Measurements from ENCODE around the gene OR10A3. TPM values are rescaled to one million over a fixed set of nuclear protein-coding genes. Genes with fewer than 3 reads are reported as not detected.
A peak's percentile ranks its signal among the peaks of the same experiment; 100 is the strongest.

The OR10A3 gene
- total and polyA plus RNA-seq, 3 donors from 2014 or later: 0.25 TPM; not detected in 2

- Histone ChIP-seq H3K27me3 (no peaks in the 10 kb centered on the region), H3K36me3 (ENCODE audit: low read depth, missing control alignments) (no peaks in the 10 kb centered on the region), H3K4me3 (no peak overlapping the region), H3K9me3 (no peaks in the 10 kb centered on the region), H3K4me1 (no peaks in the 10 kb centered on the region), H3K27ac (no peak overlapping the region)
- no peak for DNase-seq
- intact Hi-C loops (cut with DNase I; ENCODE audit: low total_unique reads): no loop called here
- 91 to 95% methylated on average over 2 of the region's 2 CpGs for WGBS, 2 donors
- no peak for TF ChIP-seq POLR2A (IDR thresholded peaks at IDR 0.05)
- no peak for TF ChIP-seq CTCF (IDR thresholded peaks at IDR 0.05)
Observed at GRCh38 chr11:7944123-7944522, 2.6 kb upstream of the OR10A3 start.

- Histone ChIP-seq H3K4me1 (no peaks in the 10 kb centered on the region), H3K4me3 (no peak overlapping the region), H3K36me3 (ENCODE audit: low read depth, missing control alignments) (no peaks in the 10 kb centered on the region), H3K27me3 (no peaks in the 10 kb centered on the region), H3K27ac (no peak overlapping the region), H3K9me3 (no peaks in the 10 kb centered on the region)
- intact Hi-C loops (cut with DNase I; ENCODE audit: low total_unique reads): no loop called here
- DNase-seq: no peak
- TF ChIP-seq POLR2A (IDR thresholded peaks at IDR 0.05): no peak
- TF ChIP-seq CTCF (IDR thresholded peaks at IDR 0.05): no peak
- 55 to 67% methylated on average over 5 of the region's 5 CpGs for WGBS, 2 donors
Observed at GRCh38 chr11:7941146-7941545, 362 bp downstream of the OR10A3 start.

DNA sequence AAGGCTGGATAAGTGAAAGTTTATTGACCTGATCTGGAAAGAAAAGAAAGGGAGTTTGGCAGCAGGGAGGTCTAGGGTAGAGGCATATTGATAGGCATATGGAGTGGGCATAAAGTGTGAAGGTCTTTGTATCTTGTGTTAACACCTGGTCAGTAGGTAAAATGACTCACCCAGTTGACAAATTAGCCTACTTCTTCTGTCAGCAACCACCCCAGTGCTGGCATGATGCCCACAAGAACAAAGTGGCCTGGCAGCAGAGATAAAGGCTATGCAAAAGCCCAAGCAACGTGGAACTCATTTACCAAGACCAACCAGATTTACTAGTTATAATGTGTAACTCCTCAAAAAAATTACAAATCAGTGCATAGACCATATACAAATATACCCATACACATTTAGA is 4.9 kb downstream of the OR10A3 start:
- no peak overlapping the region for H3K4me3 ChIP-seq
- no peaks in the 10 kb centered on the region for H3K36me3 ChIP-seq (ENCODE audit: low read depth, missing control alignments)
- peak; percentile 37 for DNase-seq
- 29 to 38% methylated on average over 1 of the region's 1 CpG for WGBS, 2 donors
- H3K27ac ChIP-seq: no peak overlapping the region
- no peaks in the 10 kb centered on the region for H3K9me3 ChIP-seq
- TF ChIP-seq POLR2A (IDR thresholded peaks at IDR 0.05): no peak
- no peak for TF ChIP-seq CTCF (IDR thresholded peaks at IDR 0.05)
- no peaks in the 10 kb centered on the region for H3K27me3 ChIP-seq
- intact Hi-C loops (cut with DNase I; ENCODE audit: low total_unique reads): no loop called here
- no peaks in the 10 kb centered on the region for H3K4me1 ChIP-seq

DNA sequence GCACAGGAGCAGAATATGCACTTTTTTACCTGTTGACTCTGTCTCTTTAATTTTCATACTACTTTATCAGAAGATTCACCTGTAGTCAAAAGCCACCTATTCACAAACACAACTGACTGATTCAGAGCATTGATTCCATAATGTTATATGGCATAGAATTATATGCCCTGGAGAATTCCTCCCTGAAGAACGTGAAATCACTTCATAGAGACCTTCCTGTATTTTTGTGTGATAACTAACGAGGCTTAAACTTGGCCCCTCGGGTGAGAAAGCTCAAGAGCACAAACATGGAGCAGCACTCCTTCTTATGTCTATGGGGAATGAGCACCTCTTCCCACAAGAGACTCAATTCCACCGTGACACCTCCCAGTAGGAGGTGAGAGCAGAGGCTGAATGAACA is 10.3 kb downstream of the OR10A3 start, which contains the start of gene OR10A6:
OR10A6 (minus strand) TSS at position 101 of the 400 bp plus-strand sequence. CDS start 2,606 bp downstream, outside the sequence.
- no peak within 1 kb of the TSS for H3K27ac ChIP-seq
- intact Hi-C loops (cut with DNase I; ENCODE audit: low total_unique reads): no loop called here
- DNase-seq: no peak
- H3K36me3 ChIP-seq (ENCODE audit: low read depth, missing control alignments): no peaks in the 10 kb centered on the region
- WGBS, 2 donors: 79 to 81% methylated on average over 4 of the region's 4 CpGs
- no peaks in the 10 kb centered on the region for H3K27me3 ChIP-seq
- H3K4me3 ChIP-seq: no peak within 1 kb of the TSS
- H3K4me1 ChIP-seq: no peaks in the 10 kb centered on the region
- TF ChIP-seq POLR2A (IDR thresholded peaks at IDR 0.05) (no peak), CTCF (IDR thresholded peaks at IDR 0.05) (no peak)
- no peaks in the 10 kb centered on the region for H3K9me3 ChIP-seq

DNA sequence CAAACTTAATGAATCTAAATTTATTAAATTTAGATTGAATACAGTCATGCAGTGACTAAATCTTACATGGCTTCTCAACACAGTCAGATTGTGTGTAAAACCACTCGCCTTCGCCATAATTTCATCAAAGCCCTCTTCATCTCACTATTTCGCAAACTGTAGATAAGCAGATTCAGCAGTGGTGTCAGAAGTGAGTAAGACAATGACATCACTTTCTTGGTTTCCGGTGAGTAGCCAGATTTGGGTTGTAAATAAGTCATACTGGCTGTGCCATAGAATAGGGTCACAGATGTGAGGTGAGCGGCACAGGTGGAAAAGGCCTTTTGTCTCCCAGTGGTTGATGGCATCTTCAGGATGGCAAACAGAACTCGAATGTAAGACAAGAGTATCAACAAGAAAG is 13.9 kb downstream of the OR10A3 start:
- no peaks in the 10 kb centered on the region for H3K9me3 ChIP-seq
- intact Hi-C loops (cut with DNase I; ENCODE audit: low total_unique reads): no loop called here
- H3K4me1 ChIP-seq: no peaks in the 10 kb centered on the region
- no peak for DNase-seq
- TF ChIP-seq CTCF (IDR thresholded peaks at IDR 0.05) (no peak), POLR2A (IDR thresholded peaks at IDR 0.05) (no peak)
- no peaks in the 10 kb centered on the region for H3K27me3 ChIP-seq
- no peak overlapping the region for H3K27ac ChIP-seq
- WGBS, 2 donors: 89 to 90% methylated on average over 6 of the region's 6 CpGs
- no peak overlapping the region for H3K4me3 ChIP-seq
- no peaks in the 10 kb centered on the region for H3K36me3 ChIP-seq (ENCODE audit: low read depth, missing control alignments)
